WTC11 (cell line): Measurements from ENCODE around the gene SLC23A1. TPM values are rescaled to one million over a fixed set of nuclear protein-coding genes. Genes with fewer than 3 reads are reported as not detected.
A peak's percentile ranks its signal among the peaks of the same experiment; 100 is the strongest.

Source experiments
- ATAC-seq: fragments of 200-7000 bp; cut with Tn5 transposase; 2 replicates; pipeline ENCODE4 v1.10.0; 2021; ENCODE audit warnings: mild to moderate bottlenecking, moderate library complexity
- CTCF ChIA-PET: fragments of 300-600 bp; sonication (Branson Sonifier 250); formaldehyde crosslinking; loops from one replicate; lab custom pipeline; 2021; ENCODE audit warnings: antibody characterized with exemption; lab: Charles Lee
- POLR2A ChIA-PET: fragments of 350-600 bp; sonication (Branson Sonifier 250); formaldehyde crosslinking; loops from one replicate; lab custom pipeline; 2021; ENCODE audit warnings: antibody characterized with exemption; lab: Charles Lee
- DNase-seq: peaks from one replicate; pipeline ENCODE4 v3.0.0; 2021; ENCODE audit warnings: low spot score
- H3K27ac Mint-ChIP-seq: 2 replicates; pipeline ENCODE4 v1.8.0; 2021; ENCODE audit warnings: mixed read lengths
- H3K27me3 Mint-ChIP-seq: 2 replicates; pipeline ENCODE4 v1.8.0; 2021; ENCODE audit warnings: low read depth, mild to moderate bottlenecking, moderate library complexity, mixed read lengths
- H3K36me3 Mint-ChIP-seq: 2 replicates; pipeline ENCODE4 v1.8.0; 2021; ENCODE audit warnings: mixed read lengths
- H3K4me1 Mint-ChIP-seq: 2 replicates; pipeline ENCODE4 v1.8.0; 2022; ENCODE audit warnings: mixed read lengths
- H3K4me3 Mint-ChIP-seq: 2 replicates; pipeline ENCODE4 v1.8.0; 2021; ENCODE audit warnings: mild to moderate bottlenecking, moderate library complexity, mixed read lengths
- H3K9me3 Mint-ChIP-seq: 2 replicates; pipeline ENCODE4 v1.8.0; 2021; ENCODE audit warnings: mixed read lengths
- ATF2 ChIP-seq: sonication (generic); formaldehyde crosslinking; IDR thresholded peaks from 2 replicates; pipeline ENCODE4 v1.8.1; 2022; ENCODE audit warnings: low read depth, missing genetic modification reagents, borderline replicate concordance
- NFATC4 ChIP-seq: fragments of 250-450 bp; sonication (Bioruptor Pico); IDR thresholded peaks from 2 replicates; pipeline ENCODE4 v1.9.0; 2021; ENCODE audit warnings: mild to moderate bottlenecking
- total RNA-seq: library from RNA; stranded (reverse); gene quantifications from 3 replicates; pipeline ENCODE4 v1.2.3, GENCODE V29; 2021

The SLC23A1 gene
- total RNA-seq, 1 experiment from 2014 or later, result not detected

- DNase-seq (no peak), ATAC-seq (peak; percentile 29)
- no peaks in the 10 kb centered on the region for H3K9me3 Mint-ChIP-seq
- POLR2A ChIA-PET, result interaction anchor here (0.7 kb wide), 1 partner anchor 39 kb away, joined by 5 read pairs; no protein-coding TSS in a partner anchor
- peak overlapping the region; percentile 88 for H3K27ac Mint-ChIP-seq
- H3K36me3 Mint-ChIP-seq, result peaks cover 13% of the 10 kb centered on the region
- CTCF ChIA-PET, result interaction anchor here (0.7 to 1.6 kb wide), 3 partner anchors 33 to 66 kb away, joined by 3 to 4 read pairs (median 4); no protein-coding TSS in a partner anchor
- no peak for TF ChIP-seq ATF2
- TF ChIP-seq NFATC4 (CRISPR knock-in tag), result 0 out of 2 replicates have a peak, but pooled peaks have one; percentile 11
- no peaks in the 10 kb centered on the region for H3K27me3 Mint-ChIP-seq
- no peak overlapping the region for H3K4me3 Mint-ChIP-seq
- peaks cover 14% of the 10 kb centered on the region for H3K4me1 Mint-ChIP-seq
Measured at GRCh38 chr5:139335811-139336210, 47.3 kb downstream of the SLC23A1 start.

Other genes starting within 250 kb of the SLC23A1 start
- gene SIL1, start 184.9 kb downstream of the SLC23A1 start, total RNA-seq, result 10.7 to 14.0 TPM (median 10.7 TPM) in 3 replicates
- 228 to 290 TPM (median 233 TPM) in 3 replicates for gene MATR3, start 89.6 kb downstream of the SLC23A1 start, total RNA-seq
- 122 to 126 TPM (median 126 TPM) in 3 replicates for gene PAIP2, start 41.4 kb downstream of the SLC23A1 start, total RNA-seq
- 0.85 to 1.8 TPM (median 1.1 TPM) in 3 replicates for gene MZB1, start 6.6 kb upstream of the SLC23A1 start, total RNA-seq
- 2.5 to 3.3 TPM (median 3.2 TPM) in 3 replicates for gene PROB1, start 11.8 kb upstream of the SLC23A1 start, total RNA-seq
- 12.9 to 13.9 TPM (median 13.2 TPM) in 3 replicates for gene SPATA24, start 20.8 kb upstream of the SLC23A1 start, total RNA-seq
- 23.7 to 29.1 TPM (median 28.9 TPM) in 3 replicates for gene DNAJC18, start 56.2 kb upstream of the SLC23A1 start, total RNA-seq
- 1.8 to 2.7 TPM (median 2.3 TPM) in 3 replicates for gene ECSCR, start 79.4 kb upstream of the SLC23A1 start, total RNA-seq
- gene SMIM33, start 87.7 kb upstream of the SLC23A1 start, total RNA-seq, result not detected in 3 replicates
- 0.37 to 1.6 TPM (median 0.64 TPM) in 3 replicates for gene STING1, start 99.5 kb upstream of the SLC23A1 start, total RNA-seq
- gene UBE2D2, start 178.0 kb upstream of the SLC23A1 start, total RNA-seq, result 183 to 204 TPM (median 184 TPM) in 3 replicates